A172 (cell line): ENCODE data around the gene TTLL11. TPM values are rescaled to one million over a fixed set of nuclear protein-coding genes. Genes with fewer than 3 reads are reported as not detected.

Source experiments
- DNase-seq: peaks from one replicate; pipeline ENCODE4 v3.0.0-alpha.2; 2015; ENCODE audit warnings: low spot score
- total RNA-seq: library from RNA; depleted of rRNA; stranded (reverse); fragments of >200 nt; shearing (Covaris generic); gene quantifications from 2 replicates; pipeline ENCODE4 v1.2.3, GENCODE V29; 2014

TTLL11 gene
- total RNA-seq, 1 experiment from 2014 or later, result 3.6 TPM

DNA sequence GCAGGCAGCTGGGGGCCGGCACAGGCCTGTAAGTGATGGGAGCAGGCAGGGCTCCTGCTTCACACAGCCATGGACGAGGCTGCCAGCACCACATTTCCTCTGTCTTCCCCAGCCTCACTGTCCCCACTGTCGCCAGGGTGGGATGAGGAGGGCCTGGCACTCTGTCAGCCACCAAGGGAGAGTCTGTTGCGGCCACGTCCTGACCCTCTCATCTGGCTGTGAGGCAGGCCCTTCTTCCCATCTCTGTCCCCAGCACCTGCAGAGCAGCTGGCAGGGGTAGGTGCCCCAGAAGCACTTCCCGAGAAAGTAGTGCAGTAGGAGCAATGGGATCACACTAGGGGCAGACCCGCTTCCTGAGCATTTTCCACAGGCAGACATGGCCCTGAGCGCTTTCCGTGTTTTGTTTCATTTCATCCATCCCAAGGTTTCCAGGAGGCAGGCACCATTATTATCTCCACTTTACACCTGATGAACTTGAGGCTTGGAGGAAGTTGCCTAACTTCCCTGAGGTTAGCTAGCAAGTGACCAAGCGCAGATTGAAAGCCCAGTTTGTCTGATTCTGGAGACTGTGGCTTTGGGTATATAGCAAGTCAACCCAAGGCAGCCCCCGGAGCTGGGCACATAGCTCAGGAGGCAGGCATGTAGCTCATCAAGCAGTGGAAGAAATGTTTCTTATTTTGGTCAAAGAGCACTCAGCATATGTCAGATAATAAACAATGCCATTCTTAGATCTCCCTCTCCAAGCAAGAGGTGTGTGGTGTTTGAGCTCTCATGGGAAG is 239.3 kb downstream of the TTLL11 start:
- DNase-seq, result no peak

- DNase-seq, result no peak
Observed at GRCh38 chr9:121852651-121853616, 240.2 kb downstream of the TTLL11 start.

GRCh38 chr9:121852241-121852640 is 240.9 kb downstream of the TTLL11 start:
- no peak for DNase-seq

DNA sequence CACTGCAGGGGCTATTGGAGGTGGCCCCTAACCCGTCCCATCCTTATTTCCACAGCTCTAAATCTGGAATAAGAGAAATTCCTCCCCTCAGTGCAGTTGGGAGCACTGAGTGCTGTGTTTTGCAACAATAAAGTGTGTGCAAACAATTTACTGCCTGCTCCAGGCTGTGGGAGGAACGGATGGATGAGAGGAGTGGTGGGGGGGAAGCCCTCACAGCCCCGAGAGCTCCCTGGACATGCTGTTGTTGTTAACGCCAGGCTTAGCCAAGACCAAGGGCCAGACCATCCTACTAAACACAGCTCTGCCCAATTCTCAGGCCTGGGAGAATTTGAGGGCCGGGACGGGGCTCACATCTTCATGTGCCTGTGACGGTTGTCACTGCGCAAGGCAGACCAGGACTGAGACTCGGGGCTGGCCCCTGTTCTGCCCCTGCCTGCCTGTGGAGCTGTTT is 241.4 kb downstream of the TTLL11 start:
- DNase-seq, result no peak

DNA sequence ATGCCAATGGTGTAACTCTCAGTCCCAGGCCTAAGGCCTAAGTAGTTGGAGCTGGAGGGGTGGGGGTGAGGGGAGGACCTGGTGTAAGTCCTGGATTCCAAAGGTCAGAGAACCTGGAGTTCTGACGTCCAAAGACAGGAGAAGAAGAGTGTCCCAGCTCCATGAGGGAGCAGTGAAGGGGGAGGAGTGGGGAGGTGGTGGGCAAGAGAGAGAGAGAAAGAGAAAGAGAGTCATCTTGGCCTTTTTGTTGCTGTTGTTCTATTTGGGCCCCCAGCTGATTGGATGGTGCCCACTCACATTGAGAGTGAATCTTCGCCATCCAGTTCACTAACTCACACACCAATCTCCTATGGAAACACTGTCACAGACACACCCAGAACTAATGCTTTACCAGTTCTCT is 242.7 kb downstream of the TTLL11 start:
- DNase-seq, result no peak

DNA sequence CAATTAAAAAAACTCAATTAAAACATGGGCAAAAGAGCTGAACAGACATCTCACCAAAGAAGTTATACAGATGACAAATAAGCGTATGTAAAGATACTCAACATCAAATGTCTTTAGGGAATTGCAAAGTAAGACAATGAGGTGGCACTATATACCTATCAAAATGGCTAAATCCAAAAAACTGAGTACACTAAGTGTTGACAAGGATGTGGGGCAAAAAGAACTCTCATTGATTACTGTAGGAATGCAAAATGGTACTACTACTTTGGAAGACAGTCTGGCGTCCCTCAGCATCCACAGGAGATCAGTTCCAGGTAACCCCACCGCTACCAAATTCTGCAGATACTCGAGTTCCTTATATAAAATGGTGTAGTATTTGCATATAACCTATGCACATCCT is 243.6 kb downstream of the TTLL11 start:
- no peak for DNase-seq

GRCh38 chr9:121844562-121844961 is 248.5 kb downstream of the TTLL11 start:
- no peak for DNase-seq

DNA sequence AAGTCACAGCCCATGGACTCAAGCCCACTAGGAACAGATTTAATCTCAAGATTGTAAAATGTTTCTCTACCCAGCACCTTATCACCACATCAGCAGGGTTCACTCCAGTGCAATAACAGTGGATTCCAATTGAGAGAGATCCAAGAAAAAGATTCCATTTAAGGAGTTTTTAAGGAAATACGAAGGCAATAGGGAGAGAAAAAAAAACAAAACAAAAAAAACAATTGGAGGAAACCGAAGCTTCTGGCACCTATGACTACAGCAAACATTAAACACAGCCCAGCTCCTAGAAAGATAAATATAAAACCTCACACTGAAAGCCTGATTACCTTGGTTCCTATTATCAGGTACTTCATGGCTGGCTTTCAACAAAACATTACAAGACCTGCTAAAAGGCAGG is 249.0 kb downstream of the TTLL11 start:
- peak; percentile 14 for DNase-seq

DNA sequence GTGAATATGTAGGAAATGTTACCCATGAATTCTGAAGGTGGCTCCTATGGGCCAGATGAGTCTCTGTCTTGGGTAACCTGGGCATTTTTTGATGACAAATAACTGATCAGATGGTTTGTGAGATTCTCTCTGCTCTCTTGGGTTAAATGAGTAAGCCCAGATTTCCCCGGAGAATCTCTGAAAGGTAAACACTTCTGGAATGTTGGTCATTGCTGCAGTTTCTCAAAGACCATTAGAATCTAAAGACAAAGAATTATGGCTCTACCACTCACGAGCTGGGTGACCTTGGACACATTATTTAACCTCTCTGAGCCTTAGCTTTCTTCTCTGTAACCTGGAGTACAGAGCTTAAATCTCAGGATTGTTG is 250.5 kb downstream of the TTLL11 start:
- DNase-seq, result peak; percentile 52

DNA sequence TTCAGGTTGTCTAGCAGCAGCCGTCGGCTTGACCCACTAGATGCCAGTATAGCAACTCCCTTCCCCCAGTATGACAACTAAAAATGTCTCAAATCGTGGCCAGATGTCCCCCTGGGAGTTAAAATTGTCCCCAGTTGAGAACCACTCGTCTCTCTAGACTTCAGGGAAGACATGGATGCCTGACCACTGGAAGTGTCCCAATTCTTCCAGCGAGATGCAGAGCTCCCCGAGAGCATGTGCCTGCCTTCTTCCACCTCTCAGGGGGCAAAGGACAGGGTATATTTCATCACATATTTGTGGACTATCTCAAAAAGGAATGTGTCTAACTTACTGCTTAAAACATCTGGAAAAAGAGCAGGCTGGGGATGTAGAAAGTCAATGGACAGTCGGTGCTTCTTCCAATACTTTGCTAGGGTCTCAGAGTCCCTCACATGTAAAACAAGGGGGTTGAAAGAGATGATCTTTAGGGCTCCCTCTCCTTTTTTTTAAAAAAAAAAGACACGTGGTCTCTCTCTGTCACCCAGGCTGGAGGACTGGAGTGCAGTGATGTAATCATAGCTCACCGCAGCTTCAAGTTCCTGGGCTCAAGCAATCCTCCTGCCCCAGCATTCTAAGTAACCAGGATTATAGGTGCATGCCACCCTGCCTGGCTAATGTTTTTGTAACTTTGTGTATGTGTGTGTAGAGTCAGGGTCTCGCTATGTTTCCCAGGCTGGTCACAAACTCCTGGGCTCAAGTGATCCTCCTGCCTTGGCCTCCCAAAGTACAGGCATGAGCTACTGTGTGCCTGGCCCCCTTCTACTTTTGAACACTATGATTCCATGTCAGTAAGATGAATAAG is 251.1 kb downstream of the TTLL11 start:
- peak; percentile 11 for DNase-seq

DNA sequence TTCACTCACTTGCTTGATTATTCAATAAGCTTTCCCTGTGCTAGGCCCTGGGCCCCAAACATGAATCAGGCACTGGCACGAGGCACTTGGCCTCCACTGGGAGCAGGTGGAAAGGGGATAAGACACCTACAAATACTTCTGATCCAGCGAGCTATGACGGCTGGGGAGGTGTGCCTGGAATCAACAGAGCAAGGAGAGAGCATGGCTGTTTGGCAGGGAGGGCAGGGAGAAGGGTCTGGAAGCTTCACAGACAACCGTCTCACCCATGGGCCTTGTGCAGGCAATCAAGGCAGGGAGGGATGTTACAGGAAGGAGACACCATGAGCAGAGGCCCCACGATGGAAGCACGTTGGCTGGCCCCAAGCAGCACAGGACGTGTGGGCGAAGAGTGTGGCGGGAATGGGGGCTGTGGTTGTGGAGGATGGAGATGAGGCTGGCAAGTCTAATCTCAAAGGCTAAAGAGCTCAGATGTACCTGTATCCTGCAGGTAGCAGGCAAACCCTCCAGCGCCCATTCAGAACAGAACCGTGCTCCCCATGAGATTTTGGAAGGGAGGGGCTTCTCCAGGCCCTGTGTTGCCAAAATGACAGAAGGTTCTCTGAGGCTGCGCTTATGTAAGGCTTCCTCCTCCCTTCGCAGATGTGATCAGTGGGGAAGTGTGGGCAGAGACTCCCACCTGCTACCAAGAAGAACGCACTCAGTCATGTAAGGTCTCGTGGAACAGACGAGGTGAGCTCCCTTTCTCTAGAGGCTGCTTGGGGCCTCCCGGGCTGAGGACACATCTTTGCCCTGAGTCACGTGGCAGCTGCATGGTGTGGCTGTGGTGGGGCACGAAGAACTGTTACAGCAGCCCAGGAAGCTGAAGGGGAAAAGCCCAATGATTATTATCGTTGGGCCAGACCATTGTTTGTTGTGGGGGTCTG is 252.0 kb downstream of the TTLL11 start:
- no peak for DNase-seq

DNA sequence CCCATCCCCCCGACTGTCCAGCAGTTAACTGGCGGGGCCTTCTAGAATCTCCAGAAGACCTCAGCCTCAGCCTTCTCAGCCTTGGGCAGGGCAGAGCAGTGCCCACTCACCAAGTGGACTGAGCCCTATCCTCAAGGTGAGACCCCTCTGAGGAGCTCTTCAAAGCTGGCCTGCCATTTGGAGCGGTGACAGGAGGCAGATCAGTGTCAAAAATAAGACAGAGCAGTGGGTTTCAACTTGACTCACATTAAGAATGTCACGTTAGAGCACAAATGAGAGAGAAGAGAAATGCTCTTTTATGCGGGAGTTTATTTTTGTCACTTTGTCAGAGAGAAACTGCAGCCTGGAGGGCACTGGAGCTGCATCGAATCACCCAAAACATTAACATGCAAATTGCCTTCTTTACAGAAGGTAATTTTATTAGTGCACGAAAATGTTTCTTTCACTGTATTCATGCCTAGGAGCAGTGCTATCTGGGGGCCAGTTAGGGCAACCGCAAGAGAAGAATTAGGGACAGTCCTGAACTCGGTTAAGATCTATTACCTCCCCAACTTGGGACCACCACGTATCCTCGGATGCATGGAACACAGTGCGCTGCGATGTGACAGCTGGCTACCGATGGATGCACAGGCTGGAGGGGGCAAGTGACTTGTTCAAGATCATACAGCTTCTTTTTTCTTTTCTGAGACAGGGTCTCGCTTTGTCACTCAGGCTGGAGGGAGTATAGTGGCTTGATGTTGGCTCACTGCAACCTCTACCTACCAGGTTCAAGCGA is 253.2 kb downstream of the TTLL11 start:
- no peak for DNase-seq

- DNase-seq, result no peak
Observed at GRCh38 chr9:121838746-121839669, 254.1 kb downstream of the TTLL11 start.

- no peak for DNase-seq
Observed at GRCh38 chr9:121837113-121837961, 255.8 kb downstream of the TTLL11 start.

DNA sequence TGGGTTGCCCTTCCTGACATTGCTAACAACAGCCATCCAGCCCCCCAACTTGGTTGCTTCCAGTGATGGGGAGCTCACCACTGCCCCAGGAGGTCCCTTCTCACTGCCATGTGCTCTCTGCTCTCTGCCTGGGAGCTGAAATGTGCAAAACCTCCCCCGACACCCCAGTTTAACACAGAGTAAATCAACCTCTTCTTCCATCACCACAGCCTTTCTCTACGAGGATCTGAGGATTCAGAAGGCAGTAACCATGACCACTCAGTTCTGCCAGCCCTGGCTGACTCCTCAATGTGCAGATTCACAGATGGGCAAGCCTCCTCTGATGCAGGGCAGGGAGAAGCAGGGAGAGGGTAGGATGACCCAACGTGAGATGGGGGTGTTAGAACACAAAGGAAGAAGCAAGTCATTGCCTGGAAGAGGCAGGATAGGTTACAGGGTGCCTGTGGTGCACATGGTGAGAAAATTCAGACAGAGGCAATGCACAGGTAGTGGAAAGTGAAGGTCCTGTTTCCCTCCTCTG is 256.7 kb downstream of the TTLL11 start:
- DNase-seq, result no peak

DNA sequence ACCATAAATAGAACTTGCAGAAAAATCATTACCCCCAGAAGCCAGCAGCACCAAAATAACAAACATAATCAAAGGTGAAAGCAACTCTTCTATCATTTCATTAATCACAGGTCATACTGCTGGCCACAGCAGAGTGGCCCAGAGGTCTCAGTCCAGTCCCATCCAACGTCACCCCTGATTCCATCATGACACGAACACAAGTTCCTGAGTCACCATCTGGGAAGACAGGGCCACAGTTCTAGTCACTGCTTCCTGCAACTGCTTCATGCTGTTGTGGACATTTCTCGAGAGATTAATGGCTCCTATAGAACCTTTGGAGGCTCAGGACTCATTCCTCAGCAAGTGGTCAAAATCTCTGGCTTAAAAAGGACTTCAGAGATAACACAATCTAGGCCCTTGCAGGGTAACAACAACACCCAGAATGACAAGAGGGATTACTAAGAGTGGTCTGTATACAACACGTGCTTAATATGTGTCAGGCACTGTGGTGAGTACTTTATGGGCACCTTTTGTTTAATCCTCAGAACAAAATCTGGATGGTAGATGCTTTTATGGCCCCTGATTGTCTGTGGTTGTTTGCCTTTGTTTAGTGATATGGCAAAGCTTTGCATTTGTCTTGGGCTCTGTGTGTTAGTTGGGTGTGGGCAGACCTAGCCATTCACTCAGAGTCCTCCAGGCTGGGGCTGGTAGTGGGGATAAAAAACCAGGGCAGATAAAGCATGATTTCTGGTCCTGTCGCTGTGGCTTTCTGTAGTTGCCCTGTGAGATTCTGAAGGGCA is 257.3 kb downstream of the TTLL11 start:
- DNase-seq, result no peak

DNA sequence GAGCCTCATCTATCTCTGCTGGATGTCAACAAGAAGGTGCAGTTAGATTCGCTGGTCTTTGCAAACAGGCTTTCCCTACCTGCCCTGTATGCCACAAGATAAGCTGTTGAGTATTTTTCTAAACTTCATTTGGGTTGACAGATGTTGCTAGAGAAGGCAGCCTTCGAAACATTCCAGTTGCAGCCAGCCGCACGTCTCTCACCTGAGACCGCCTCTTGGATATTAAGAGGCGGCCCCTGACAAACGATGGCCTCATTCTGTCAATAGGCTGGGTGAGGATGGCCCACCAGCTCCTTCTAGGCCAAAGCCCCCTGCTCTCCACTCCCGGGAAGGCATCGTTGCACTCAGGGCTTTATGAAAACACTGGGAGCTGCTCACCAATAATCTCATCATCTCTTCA is 260.0 kb downstream of the TTLL11 start:
- DNase-seq, result no peak
